Iris pigment epithelial cell (primary cell): ENCODE results near the gene IL17RA.
A peak's percentile ranks its signal among the peaks of the same experiment; 100 is the strongest.
"Not testable (repeated sequence)": the region's sequence is repeated elsewhere in the genome, so short reads cannot be mapped to it uniquely, and the experiment has no call there.

Source experiments
- DNase-seq: peaks from one replicate; pipeline ENCODE4 v3.0.0-alpha.2; 2011; ENCODE audit warnings: low read depth

Gene IL17RA

DNA sequence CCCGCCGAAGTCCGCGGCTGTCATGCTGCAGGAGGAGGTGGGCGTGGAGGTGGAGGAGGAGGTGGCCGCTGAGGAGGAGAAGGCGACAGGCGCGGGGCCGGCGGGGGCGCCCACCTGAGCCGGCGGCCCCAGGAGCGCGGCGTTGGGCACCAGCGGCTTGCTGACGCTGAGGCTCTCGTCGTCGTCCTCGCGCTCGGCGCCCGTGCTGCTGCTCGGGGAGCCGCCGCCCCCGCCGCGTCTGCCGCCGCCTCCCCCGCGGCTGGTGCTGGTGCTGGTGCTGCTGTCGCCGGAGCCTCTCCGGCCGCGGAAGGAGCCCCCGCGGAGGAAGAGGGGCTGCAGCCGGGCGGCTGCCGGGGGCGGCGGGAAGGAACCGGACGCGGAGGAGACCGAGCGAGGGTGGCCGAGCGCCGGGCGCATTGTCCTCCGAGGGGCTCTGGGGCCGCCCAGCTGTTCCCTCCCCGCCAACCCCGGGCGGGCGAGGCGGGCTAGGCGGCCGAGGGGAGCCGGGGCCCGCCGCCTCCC, 36.0 kb downstream of the IL17RA start:
- DNase-seq: peak; percentile 8

DNA sequence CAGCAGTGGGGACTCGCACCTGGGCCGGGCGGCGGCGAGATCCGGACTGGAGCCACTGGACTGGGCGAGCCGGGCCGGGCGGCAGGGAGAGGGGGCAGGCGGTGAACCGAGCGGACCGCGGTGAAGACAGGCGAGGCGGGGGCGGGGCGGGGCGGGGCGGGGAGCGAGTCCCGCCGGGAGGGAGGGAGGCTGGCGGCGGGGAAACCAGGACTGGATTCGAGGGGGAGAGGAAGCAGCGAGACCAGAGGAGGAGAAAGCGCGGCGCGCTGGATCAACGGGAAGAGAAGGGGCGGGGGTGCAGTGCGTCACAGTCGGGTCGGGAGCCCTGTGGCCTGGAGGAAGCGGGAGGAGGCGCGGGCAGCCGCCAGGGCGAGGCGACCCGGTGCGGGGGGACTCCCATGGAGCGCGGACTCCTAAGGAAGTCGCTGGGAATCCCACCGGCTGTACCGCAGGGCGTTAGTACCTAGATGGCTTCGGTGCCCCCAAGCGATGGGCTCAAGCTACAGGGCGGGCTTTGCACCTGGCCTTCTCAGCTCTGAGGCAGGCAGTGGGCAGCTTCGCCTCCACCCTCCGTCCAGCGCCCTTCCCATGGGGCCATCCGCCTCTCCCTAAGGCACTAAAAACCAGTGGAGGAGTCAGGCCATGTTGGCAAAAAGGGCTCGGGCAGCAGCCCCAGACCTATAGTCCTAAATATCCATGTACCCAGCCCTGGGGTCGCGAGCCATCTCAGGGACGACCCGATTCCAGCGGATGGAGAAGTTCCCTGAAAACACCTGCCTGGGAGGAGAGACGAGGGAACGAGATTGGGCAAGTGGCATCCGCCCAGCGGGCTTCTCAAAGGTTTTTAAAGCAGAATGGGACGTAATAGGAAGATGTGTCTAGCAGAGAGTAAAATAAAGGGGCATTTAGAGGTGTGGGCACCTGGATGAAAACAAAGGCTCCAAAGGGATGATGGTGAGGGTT, 36.7 kb downstream of the IL17RA start, which contains the start of gene TMEM121B:
Gene TMEM121B (minus strand): TSS at position 128 of the 963 bp plus-strand sequence. CDS start 233 bp downstream, outside the sequence.
- DNase-seq: peak; percentile 41

DNA sequence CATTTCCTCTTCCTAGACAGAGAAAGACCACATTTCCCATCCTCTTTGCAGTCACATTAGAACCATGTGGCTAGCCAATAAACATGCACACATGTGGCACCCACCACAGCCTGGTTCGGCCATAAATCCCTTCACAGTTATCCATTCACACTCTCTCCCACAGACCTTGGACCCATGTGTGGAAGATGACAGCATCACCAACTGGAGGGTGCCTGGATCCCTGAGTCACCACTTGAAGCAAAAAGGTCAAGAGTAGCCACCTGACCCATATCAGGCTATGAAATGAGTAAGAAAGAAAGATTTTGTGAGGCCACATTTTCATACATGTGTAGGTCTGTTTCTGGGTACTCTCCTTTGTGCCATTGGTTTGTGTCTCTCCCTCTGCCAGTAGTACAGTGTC, 45.4 kb downstream of the IL17RA start:
- DNase-seq: no peak

DNA sequence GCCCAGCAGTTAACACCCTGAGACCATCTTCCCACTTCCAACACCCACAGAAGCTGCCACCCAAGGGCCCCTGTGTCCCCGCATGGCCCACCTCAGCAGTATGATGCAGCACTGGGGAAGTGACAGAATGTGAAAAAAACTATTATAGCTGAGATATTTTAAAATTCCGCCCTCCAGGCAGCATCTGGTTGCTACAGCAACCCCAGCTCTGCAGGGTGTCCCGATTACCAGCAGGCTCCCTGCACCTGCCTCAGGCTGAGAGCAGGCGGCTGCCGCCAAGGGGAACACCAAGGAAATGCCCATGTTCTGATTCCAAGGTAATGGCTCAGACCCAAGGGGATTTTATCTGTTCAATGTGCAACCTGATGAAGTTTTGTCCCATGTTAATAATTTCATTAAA, 46.9 kb downstream of the IL17RA start:
- DNase-seq: no peak

DNA sequence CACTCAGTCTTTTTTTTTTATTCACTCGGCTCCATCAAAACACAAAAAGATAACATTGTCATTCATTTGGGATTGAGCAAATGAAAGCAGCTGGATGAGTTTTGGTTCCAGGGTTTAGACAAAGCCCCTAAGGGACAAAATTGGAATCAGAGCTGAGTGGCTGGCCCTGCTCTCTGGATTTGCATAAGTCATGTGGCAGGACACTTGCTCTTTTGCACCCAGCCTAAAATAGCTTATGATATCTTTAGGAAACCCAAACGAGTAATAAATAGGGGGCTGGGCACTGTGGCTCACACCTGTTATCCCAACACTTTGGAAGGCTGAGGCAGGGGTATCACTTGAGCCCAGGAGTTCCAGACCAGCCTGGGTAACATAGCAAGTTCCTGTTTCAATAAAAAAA, 47.3 kb downstream of the IL17RA start:
- DNase-seq: no peak

DNA sequence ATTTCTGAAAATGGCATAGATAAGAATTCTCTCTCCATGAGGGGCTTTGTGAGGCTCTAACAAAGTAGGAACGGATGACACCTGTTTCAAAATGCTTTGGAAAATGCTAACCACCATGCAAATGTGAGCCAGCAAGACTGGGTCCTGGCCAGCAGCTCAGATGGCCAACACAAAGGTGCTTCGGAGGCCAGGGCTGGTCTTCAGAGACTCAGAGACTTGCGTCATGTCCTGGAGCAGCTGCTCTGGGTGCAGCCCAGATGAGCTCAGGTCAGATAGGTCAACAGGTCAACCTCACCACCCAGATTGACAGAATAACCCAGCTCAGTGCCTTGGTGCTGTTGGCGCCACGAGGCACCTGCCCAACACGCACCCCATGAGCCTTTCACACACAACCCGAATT, 48.3 kb downstream of the IL17RA start:
- DNase-seq: no peak

DNA sequence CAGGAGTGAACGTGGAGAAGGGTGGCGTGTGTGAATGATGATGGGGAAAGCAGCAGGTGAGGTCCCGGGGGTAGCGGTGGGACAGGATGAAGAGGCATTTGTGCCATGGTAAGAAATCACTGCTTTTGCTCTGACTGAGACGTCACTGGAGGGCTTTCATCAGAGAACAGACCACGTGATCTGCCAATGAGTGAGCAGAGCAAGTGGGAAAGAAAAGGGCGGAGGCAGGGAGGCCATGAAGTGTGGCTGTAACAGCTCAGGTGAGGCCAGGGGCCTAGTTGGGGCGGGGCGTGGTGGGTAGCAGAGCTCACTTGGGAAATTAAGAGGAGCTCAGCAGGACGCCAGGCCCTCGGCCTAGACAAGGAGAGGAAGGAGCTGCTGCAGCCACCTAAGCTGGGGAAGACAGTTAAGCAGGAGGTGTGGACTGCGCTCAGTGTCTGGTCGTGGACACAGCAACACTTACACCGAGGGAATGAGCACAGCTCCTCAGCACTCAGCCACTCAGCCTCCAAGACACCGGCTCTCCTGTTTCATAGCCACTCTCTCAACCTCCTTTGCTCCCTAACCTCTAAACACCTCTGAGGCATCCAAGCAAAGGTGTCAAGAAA, 50.5 kb downstream of the IL17RA start:
- no peak for DNase-seq

DNA sequence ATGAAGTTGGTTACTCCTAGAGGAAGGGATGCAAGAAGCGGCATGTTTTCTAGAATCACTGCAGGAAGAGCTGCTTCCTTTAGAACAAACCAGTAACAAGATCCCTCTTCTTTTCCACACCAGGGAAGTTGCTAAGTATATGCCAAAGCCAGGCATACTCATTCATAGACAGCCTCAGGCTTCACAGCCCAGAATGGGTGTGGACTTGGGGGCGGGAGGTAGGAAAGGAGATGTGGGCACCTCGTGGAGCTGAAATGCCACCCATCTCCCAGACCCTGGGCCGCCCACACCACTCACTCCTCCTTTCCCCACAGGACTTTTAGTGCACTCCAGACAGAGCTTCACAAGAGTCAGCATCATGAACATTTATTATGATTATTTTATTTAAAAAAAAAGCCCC, 52.4 kb downstream of the IL17RA start:
- DNase-seq: no peak

DNA sequence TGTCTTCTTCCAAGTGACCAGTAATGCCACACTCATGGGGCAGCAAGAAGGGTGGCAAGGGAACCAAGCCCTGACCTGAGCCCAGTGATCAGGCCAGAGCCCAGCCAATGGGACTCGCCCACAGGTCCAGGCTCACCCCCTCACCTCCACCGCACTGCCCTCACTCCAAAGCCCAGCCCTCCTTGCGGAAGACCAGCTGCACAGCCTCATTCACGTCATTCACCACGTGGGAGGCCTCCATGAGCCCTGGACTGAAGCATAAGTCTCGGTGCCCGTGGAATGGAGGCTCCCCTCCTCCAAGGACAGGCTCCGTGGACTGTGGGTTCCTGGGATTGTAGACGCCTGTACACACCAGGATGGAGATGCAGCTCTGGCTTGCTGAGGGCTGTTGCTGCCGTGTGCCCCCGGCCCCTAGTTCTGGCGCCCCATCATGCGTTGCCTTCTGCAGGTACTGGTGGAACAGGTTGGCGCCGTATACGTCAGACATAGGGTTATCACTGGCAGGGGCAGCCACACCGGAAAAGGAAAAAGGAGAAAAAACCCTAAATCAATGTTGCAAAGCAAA, 53.1 kb downstream of the IL17RA start:
- no peak for DNase-seq

DNA sequence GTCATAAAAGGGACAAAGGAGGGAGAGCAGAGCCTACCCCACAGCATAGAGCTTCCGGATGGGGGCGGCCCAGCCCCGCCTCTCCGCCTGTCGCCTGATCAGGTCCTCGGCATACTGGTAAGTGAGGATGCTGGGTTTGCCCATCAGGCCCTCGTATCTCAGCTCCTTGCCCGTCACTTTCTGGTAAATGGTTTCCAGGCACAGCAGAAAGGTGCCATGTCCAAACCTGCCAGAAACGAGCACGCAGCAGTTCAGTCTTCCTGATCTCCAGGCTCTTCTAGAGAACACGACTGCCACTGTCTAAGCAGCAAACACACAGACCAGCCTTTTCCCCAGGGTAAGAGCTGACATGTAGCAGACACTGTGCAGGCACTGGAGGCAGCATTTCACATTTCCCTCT, 53.7 kb downstream of the IL17RA start:
- DNase-seq: no peak

DNA sequence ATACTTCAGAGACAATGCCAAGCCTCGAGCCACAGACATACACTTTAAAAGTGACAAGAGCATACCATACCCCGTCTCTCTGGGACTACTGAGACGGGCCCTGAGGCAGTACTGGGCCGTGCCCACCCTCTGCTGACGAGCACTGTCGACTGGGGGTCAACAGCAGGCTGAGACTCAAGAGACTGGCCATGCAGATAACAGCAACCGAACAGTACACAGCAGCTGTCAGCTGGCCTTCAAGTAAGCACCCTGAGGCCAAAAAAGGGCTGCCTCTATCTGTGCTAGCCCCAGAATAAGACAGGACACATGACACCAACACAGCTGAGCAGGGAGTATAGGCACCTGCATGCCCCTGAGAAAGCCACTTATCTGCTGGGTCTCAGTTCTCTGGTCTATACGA, 55.2 kb downstream of the IL17RA start:
- DNase-seq: no peak

DNA sequence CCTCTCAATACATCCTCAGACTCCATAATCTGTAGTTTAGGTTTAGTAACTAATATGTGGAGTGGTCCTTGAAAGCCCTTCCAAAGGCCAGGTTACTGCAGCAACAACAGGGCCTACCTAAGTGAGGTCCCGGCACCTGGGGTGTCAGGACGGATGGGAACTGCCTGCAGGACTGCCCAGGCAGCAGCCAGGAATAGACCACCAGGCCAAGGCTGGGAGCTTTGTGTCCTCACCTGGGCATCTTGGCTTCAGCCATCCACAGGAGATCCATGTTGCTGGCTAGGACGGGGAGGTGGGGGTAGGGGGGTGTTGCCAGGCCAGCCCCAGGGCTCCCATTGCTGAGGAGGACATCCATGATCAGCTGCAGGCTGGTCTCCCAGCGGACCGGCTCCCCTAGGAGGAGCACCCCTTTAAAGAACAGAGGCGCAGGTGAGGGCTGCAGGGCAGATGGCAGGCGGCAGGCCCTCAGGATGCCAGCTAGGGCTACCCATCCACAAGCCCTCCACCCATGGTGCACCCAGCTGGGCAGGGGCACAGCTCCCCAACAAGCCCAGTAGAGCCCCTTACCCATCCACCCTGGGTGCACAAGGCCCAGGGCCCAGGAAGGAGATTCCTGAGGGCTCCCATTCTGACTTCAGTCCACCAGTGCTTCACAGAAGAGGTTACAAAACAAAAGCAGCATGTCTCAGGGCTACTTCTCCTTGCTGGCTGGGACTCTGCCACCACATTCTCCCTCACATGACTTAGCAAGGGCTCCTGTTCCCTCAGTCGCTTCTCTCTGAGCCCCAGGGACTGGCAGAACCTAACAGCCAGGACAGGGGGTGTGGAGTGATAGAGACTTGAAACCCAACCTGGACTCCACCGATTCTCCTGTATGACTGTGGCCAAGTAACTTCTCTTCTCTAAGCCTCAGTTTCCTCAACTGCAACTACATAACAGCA, 56.3 kb downstream of the IL17RA start:
- DNase-seq: no peak

DNA sequence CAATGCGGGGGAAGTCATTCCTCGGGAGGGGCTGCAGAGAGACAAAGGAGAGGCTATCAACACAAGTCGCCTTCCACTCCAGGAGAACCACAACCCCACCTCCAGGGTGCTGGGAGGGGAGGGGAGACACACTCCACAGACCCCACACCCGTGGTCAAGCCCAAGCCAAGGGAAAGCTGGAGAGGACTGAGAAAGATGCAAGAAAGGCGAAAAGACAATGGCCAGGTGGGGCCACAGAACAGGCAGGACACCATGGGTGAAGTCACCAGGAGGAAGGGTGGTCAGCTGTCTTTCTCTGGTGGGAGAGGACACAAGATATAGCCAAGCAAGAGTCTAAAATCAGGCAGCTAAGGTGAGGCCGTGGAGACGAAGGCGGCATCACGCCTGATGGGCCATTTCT, 58.3 kb downstream of the IL17RA start:
- no peak for DNase-seq

DNA sequence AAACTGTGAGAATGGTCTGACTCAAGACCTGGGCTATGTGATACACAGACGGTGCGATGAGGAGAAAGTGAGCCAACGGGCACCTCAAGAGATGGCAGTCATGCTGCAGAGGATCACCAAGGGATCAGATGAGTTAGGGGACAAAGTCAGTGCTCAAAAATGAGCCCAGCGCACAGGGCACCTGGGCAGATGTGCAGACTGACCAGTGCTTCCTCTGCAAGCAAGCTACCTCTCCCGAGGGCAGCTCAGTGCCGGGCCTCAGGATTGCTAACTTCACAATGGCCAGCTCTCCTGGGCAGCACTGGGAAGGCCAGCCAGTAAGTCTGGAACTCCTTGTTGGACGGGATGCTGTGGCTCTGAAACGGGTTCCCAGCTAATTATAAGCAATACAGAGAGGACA, 59.0 kb downstream of the IL17RA start:
- DNase-seq: no peak

DNA sequence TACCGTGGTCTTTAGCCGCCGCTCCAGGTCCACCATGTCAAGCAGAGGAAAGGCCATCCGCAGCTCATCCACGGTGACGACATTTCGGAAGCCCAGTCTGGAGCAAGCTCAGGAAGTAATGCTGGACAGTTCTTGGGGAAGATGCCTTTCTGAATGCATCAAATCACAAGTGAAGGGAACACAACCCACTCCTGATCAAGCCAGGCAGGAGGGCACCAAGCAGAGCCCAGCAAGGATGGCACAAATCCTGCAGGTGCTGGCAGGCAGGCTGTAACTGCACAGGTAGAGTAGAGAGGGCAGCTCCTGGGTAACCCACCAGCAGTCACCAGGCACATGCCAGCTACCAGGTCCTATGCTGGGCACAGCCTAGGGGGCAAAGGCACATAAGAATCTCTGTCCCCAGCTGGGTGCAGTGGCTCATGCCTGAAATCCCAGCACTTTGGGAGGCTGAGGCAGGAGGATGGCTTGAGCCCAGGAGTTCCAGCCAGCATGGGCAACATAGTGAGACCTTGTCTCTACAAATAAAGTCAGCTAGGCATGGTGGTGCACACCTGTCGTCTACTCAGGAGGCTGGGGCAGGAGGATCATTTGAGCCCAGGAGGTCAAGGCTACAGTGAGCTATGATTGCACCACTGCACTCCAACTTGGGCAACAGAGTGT, 60.4 kb downstream of the IL17RA start:
- no peak for DNase-seq

DNA sequence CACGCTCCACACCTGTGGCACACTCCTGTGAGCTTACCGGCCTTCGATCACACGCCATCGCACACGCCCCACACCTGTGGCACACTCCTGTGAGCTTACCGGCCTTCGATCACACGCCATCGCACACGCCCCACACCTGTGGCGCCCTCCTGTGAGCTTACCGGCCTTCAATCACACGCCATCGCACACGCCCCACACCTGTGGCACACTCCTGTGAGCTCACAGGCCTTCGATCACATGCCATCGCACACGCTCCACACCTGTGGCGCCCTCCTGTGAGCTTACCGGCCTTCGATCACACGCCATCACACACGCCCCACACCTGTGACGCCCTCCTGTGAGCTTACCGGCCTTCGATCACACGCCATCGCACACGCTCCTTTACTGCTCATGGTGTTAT, 62.7 kb downstream of the IL17RA start:
- DNase-seq: not testable (repeated sequence)

DNA sequence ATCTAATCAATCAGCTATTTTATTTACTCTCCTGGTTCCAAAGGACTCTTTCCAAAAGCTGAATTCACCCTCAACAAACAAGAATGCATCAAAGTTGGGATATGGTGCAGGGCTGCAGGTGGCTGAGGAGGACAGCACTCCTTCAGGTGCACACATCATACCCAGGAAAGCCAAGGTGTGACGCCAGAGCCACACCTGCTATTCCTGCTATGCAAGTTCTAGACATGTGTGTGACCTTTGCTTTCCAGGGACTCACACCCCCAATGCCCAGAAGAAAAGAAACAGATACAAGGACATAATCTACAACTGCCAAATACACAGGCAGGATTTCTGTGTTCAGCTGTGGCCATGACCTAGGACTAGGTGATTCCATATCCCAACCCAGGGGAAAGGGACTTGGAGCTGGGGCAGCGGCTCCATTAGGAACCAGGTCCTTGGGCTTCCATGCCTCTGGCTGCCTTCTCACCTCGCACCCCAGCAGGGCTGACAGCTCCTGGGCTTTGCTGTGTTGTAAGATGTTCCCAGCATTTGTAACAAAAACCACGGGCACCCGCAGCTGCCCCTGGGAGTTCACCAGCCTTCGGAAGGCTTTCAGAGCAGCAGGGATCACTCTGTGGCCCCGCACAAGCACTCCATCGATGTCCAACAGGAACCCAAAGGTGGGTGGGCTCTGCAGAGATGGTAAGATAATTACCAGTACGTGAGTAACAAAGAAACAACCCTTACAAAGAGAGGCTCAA, 64.4 kb downstream of the IL17RA start:
- no peak for DNase-seq

DNA sequence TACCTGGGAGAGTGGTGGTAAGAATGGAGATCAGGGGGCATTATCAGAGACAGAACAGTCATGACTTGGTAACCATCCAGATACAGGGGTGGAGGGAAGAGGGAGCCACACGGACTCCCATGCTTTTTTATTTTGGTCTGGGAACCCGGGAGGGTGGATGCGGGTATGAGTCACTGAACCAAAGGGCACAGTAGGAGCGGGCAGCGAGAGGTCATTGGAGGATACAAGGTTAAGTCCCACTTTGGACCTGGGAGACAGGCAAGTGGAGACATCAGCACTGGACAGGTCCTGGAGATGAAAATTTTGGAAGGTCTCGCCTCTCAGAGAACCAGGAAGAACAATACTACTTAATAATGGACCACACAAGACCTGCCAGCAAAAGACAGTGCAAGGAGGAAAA, 67.5 kb downstream of the IL17RA start:
- DNase-seq: no peak

DNA sequence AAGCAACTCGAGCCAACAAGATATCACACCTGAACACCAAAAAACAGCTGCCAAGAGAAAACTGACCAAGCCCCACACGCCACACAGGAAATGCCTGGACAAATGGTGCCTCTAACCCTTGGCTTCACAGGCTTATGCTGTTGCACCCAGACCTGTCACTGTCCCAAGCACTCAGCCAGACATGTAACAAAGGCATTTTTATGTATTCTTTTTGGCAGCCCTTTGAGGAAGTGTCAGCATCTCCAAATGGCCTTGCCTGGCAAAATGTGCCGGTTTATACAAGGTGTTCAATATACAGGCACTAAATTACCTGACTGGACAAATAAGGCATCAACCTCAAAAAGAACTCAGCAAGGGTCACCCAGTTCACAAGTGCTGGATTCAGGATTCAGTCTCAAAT, 68.2 kb downstream of the IL17RA start:
- DNase-seq: no peak

DNA sequence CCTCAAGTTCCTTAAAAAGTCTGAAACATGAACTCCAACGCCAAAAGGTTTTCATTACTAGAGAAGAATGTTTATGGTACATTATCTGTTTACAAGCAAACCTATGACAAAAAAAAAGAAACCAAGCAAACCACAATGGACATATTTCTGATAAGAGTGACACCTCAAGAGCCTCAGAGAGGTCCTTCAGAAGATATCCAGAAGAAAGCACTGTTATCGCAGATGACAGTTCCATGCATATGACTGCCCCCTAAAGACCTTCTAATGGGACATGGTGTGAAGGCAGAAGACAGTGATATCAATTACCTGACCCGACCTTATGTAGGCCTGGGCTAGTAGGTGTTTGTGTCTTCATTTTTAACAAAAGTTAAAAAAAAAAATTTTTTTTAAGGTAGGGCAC, 71.1 kb downstream of the IL17RA start:
- no peak for DNase-seq

DNA sequence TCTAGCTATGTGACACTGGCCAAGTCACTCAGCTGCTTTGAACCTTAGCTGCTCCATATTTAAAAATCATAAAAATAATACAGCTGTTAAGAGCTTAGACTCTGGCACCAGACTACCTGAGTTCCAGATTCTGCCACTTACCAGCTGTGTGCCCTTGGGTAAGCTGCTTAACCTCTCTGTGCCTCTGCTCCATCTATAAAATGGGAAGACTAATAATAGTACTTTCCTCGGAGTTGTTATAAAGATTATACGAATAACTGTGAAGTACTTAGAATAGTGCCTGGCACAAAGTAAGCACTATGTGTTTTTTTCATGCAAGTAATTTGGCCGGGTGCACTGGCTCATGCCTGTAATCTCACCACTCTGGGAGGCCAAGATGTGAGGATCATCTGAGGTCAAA, 72.9 kb downstream of the IL17RA start:
- no peak for DNase-seq
